Tibial nerve (tissue), 4 donors: ENCODE measurements around the gene DEGS2.

Experiments
- EP300 ChIP-seq, 2 donors: sonication (generic); formaldehyde crosslinking; IDR thresholded peaks; one replicate each; pipeline ENCODE4 v1.6.1; 2017; ENCODE audit warnings: antibody characterized with exemption in 2 of 2, mild to moderate bottlenecking in 1 of 2
- TF ChIP-seq, protein P1 (sequence below), 5 experiments: fragments of 200-600 bp in 3 of 5; fragments of 450-650 bp in 2 of 5; sonication (generic) in 3 of 5; IDR thresholded peaks; one replicate each; pipeline ENCODE4 v1.5.1; 2016 to 2019; ENCODE audit warnings: antibody characterized with exemption in 5 of 5, mild to moderate bottlenecking in 3 of 5, moderate library complexity in 2 of 5

DNA sequence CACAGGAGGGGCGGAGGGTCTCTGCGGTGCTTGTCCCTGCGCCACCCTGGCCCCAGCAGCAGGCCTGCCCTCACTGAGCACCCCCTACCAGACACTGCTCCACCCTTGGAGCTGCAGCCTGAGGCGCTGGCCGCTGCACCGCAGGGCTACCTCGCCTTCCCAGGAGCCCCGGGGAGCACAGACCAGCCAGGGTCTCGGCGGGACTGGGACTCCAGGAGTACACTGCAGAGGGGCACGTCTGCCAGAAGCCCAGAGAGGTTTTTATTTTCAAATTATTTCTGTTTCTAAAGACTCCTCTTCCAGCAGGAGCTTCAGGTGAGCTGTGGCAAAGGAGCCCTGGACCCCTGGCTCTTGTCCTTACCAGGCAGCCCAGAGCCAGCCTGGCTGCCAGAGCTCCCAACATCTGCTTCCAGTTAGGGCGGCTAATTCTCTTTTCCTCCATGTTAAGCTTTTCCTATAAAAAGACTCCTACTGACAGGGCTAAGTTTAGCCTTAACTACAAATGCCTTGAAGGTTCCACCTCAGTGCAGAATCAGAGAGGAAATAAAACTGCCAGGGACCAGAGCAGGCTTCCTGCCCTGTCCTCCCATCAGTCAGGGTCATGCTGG is 26.4 kb downstream of the DEGS2 start:
- TF ChIP-seq, protein P1, sequence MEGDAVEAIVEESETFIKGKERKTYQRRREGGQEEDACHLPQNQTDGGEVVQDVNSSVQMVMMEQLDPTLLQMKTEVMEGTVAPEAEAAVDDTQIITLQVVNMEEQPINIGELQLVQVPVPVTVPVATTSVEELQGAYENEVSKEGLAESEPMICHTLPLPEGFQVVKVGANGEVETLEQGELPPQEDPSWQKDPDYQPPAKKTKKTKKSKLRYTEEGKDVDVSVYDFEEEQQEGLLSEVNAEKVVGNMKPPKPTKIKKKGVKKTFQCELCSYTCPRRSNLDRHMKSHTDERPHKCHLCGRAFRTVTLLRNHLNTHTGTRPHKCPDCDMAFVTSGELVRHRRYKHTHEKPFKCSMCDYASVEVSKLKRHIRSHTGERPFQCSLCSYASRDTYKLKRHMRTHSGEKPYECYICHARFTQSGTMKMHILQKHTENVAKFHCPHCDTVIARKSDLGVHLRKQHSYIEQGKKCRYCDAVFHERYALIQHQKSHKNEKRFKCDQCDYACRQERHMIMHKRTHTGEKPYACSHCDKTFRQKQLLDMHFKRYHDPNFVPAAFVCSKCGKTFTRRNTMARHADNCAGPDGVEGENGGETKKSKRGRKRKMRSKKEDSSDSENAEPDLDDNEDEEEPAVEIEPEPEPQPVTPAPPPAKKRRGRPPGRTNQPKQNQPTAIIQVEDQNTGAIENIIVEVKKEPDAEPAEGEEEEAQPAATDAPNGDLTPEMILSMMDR (IDR thresholded peaks at IDR 0.05), result no peak
- no peak for TF ChIP-seq EP300 (IDR thresholded peaks at IDR 0.05)
